NCI-H345 treated with DMSO at 0.1 percent for 48 hours (cell line): ENCODE results near the gene CXorf65.

ENCODE experiments used
- DNase-seq: peaks from one replicate; lab custom pipeline; 2025; ENCODE audit not compliant: unreplicated experiment; lab: John Stamatoyannopoulos, UW

The CXorf65 gene

GRCh38 chrX:71106427-71106826, at the start of gene CXorf65:
TSS of gene CXorf65 (minus strand) at chrX:71106740. CDS start at chrX:71106556, 184 bp downstream.
- DNase-seq = no peak

DNA sequence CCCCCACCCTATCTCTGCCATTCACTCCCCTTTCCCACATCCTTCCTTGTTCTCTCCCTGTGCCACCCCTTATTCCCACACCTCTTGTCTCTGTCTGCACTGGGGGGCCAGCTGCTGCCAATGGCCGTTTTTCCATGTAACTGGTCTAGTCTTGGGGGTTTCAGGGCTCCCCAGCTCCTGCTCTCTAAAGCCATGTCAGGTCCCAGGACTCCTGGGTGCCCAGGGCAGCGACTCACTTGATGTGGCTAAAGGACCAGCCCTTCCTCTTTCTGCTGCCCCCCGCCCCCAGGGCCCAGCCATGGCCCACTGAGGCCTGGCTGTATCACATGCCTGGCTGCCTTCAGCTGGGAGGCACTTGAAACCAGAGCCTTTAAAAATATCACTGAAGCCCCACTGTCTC, 48.1 kb upstream of the CXorf65 start:
- DNase-seq = no peak

GRCh38 chrX:71154196-71154595, 47.7 kb upstream of the CXorf65 start:
- DNase-seq = no peak

DNA sequence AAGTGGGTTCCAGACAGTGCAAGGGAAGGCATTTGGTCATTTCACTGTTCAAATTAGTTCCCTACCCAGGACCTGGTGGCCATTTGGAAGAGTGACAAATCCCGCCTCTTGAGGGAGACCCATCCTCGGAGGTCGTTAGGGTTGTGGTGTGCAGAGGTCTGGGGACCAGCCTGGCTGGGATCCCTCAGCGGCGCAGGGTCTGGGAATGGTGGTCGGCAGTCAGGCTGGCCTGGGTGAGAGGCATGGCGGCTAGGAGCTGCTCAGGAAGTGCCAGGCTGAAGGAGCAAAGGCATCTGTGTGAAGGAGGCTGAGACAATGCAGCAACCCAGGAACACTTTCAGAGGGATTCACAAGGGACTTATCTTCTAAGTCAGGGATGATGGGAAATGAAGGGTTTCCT, 44.8 kb upstream of the CXorf65 start:
- DNase-seq = no peak

DNA sequence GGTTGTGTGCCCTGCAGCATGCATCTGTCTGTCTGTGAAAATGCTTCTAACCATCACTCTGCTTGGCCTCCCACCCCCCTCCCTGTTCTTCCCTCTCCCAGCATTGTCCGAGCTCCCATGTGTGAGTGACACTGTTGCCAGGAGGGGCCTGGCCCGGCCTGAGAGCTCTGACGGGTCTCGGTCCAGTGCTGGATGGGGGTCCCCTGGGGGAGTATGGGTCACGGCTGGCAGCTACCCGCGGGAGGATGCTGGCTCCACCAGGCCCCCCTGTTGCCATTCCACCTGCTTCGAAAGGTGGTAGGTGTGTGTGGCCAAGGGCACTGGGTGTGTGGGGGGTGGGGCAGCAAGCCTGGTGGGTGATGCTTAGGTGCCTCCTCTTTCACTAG, 41.7 kb upstream of the CXorf65 start:
- no peak for DNase-seq

DNA sequence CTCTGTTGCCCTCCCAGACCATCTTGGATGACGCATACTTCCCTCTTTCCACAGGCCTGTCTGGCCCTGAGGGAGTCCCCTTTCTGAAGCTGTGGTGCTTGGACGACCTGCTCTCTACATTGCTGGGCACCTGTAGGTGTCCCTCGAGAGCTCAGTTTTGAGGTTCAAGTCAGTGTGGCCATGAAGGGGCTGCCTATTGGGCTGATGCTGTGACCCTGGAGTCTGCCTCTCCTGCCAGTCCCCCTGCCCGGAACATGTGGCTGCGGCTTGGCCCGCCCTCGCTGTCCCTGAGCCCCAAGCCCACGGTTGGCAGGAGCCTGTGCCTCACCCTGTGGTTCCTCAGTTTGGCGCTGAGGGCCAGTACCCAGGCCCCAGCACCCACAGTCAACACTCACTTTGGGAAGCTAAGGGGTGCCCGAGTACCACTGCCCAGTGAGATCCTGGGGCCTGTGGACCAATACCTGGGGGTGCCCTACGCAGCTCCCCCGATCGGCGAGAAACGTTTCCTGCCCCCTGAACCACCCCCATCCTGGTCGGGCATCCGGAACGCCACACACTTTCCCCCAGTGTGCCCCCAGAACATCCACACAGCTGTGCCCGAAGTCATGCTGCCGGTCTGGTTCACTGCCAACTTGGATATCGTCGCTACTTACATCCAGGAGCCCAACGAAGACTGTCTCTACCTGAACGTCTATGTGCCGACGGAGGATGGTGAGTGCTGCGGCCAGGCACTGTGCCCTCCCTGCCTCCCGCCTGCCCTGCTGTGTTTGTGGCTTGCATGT, 41.1 kb upstream of the CXorf65 start:
- no peak for DNase-seq

DNA sequence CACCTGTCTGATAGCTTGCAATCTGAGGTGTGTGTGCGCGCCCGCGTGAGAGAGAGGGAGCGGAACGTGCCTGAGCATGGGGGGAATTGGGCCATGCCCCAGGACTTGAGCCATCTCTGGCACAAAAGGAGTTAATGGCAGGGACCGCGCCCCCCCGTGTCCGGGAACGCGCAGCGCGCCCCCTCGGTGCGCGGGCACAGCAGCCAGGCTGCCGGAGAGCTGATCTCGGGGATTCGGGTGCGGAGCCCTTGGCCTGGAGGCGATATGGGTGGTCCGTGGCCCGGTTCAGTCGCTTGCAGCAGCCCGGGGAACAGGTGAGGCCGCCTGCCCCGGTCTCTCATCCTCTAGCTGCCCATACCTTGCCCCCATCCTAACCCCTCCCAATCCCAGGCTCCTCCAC, 38.1 kb upstream of the CXorf65 start, which contains the start of gene NLGN3:
Gene NLGN3 (plus strand): TSS at position 191 of the 400 bp plus-strand sequence. CDS start 2,909 bp downstream, outside the sequence.
- no peak for DNase-seq

DNA sequence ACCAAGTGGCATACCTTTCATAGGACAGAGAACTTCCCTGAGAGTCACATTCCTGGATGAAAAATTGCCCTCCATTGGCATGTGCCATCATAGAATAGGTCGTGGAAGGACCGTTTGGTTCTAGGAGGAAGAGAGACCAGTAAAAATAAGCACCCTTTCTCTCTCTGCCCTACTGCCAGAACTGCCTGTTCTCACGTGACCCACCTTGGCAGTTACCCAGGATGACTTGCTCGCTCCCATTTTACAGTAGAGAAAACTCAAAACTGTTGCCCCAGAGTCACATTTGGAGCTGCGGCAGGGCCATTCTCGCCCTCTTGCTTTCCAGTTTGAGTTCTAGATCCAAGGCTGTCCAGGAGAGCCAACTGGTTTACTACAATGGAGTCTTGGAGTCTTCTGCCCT, 37.0 kb upstream of the CXorf65 start:
- DNase-seq = no peak

DNA sequence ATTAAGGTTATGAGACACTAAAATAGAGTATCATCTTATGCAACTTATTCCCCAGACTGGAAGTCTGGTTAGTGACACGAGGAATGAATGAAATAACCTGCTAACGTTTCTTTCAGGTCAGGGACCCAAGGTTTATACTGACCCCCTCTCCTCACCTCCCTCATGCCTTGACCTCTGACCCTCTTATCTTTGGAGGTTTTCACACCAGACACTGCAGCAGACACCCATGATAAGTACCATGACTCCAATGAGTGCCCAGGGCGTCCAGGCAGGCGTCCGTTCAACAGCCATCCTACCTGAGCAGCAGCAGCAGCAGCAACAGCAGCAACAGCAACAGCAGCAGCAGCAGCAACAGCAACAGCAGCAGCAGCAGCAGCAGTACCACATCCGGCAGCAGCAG, 33.9 kb upstream of the CXorf65 start:
- no peak for DNase-seq

DNA sequence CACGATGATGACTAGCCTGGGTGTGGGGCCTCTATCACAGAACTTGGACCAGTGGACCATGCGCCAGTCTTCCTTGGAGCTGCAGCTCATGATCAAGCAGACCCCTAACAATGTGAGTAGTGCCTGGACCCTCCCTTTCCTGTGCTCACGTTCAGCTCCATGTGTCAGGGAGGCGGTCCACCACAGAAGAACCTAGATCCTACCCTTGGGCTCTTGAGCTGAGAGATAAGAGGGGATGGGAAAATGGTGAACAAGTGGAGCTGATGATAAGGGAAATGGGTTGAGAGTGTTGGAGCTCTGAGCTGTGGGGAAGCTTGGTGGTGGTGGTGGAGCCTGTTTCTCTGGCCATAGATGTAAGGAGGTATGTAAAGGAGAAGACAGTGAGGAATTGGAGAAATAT, 25.0 kb upstream of the CXorf65 start:
- DNase-seq = no peak

- no peak for DNase-seq
These were observed 22.6 kb upstream of the CXorf65 start for GRCh38 chrX:71128915-71129765.

DNA sequence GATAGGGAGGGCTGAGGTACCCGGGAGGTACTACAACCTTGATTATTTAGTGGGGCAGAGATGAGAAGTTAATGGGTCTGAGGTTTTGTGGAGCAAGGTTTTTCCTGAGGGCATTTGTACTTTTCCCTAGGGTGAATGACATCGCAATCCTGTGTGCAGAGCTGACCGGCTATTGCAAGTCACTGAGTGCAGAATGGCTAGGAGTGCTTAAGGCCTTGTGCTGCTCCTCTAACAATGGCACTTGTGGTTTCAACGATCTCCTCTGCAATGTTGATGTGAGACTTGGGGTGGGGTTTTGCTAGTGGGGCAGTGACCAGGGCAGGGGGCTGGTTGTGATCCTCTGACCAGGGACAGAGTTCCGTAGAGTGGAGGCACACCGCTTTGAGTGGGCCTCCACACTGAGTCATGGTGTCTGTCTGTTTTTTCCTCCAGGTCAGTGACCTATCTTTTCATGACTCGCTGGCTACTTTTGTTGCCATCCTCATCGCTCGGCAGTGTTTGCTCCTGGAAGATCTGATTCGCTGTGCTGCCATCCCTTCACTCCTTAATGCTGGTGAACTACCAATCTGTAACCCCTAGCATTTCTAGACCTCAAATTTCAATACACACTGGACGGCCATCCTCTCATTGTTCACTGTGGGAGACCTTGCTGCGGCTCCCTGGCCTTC, 21.8 kb upstream of the CXorf65 start:
- no peak for DNase-seq

GRCh38 chrX:71118985-71119535, 12.5 kb upstream of the CXorf65 start:
- DNase-seq = no peak

DNA sequence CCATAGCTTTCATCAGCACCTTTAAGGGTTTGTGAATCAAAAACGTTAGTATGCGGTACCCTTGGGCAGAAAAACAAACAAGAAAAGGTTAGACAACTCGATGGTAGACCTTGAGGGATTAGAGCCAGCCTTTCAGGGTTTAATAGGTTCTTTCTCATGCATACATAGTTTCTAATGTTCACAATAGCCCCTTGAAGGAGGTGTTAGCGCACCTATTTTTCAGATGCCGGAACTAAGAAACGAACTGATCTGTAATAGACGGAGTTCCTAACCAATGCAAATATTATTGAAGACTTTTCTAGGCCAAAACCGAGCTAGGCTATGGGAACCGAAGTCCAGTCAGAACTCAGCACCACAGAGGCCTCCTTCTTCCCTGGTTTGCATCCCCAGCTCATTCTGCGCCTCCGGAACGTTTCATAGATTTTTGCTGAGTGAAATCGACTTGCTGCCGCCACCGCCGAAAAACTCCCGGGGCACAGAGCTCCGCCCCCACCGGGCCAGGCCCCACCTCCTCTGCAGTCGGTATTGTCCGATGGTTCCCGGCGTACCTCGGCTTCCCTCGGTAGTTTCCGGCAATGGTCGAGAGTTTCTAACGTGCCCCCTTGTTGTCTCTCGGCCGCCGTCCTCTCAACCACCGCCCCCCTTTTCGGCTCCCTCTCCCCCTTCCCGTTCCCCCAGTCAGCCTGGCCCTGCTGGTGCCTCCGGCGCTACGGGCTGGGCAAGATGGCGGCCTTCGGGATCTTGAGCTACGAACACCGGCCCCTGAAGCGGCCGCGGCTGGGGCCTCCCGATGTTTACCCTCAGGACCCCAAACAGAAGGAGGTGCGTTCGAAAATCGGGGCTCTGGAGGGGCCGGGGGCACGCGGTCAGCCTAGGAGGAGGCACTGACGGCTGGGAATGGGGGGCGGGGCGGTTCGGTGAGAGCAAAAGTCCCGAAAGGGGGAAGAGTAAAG, 11.8 kb upstream of the CXorf65 start, which contains the start of gene MED12:
Gene MED12 (plus strand): TSS at position 565 of the 953 bp plus-strand sequence. CDS start 159 bp downstream, at position 724.
- DNase-seq = peak; percentile 58

- no peak for DNase-seq
These were observed 10.8 kb upstream of the CXorf65 start for GRCh38 chrX:71117358-71117757.

- no peak for DNase-seq
These were observed 5.4 kb upstream of the CXorf65 start for GRCh38 chrX:71111921-71112431.

DNA sequence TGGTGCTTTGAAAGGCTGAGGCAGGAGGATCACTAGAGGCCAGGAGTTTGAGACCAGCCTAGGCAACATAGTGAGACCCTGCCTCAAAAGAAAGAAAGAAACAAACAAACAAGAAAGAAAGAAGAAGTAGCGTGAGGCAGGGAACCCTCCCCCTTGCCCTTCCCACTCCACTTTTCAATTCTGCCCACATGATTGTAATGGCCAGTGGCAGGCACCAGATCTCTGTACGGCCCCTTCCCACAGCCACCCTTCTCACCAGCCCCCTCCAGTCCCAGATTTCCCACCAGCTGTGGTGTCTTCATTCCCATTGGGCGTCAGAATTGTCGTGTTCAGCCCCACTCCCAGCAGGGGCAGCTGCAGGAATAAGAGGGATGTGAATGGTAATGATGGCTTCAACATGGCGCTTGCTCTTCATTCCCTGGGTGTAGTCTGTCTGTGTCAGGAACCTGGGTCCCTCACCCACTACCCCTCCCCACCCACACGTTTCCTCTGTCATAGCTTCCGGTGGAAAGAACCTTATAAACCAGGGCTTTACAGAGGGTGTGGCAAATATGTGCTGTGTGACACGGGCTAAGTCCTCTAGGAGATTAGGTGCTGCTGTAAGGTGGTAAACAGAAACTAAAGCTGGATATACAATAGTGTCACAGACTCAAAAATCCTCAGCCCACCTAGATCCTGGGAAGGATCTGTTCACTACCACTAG, 4.8 kb upstream of the CXorf65 start, which contains the start of gene IL2RG:
Gene IL2RG (minus strand): TSS at position 437 of the 703 bp plus-strand sequence. CDS start 38 bp downstream, at position 399.
- DNase-seq = no peak

GRCh38 chrX:71109051-71109450, 2.5 kb upstream of the CXorf65 start:
- DNase-seq = no peak

GRCh38 chrX:71107762-71108360, 1.3 kb upstream of the CXorf65 start:
- DNase-seq = no peak
